IPS-NIHi7 (cell line): ENCODE results near the gene TNFSF15.

Source experiments
- DNase-seq: peaks from one replicate; pipeline ENCODE4 v3.0.0; 2012; ENCODE audit warnings: mixed read lengths; ENCODE audit errors: extremely low spot score

TNFSF15 gene

GRCh38 chr9:114789006-114789405, 16.8 kb downstream of the TNFSF15 start:
- no peak for DNase-seq

- DNase-seq = no peak
Measured at GRCh38 chr9:114787781-114788498, 17.9 kb downstream of the TNFSF15 start.

- no peak for DNase-seq
Measured at GRCh38 chr9:114787214-114787613, 18.6 kb downstream of the TNFSF15 start.

- DNase-seq = no peak
Measured at GRCh38 chr9:114785866-114786650, 19.8 kb downstream of the TNFSF15 start.

- no peak for DNase-seq
Measured at GRCh38 chr9:114784721-114785279, 21.0 kb downstream of the TNFSF15 start.

GRCh38 chr9:114782586-114782985, 23.3 kb downstream of the TNFSF15 start:
- no peak for DNase-seq

- DNase-seq = no peak
Measured at GRCh38 chr9:114779352-114779845, 26.4 kb downstream of the TNFSF15 start.

- no peak for DNase-seq
Measured at GRCh38 chr9:114777821-114778609, 27.8 kb downstream of the TNFSF15 start.

GRCh38 chr9:114776683-114777399, 29.0 kb downstream of the TNFSF15 start:
- no peak for DNase-seq

GRCh38 chr9:114775981-114776380, 29.9 kb downstream of the TNFSF15 start:
- DNase-seq = no peak

GRCh38 chr9:114775121-114775520, 30.7 kb downstream of the TNFSF15 start:
- no peak for DNase-seq

GRCh38 chr9:114774524-114774923, 31.3 kb downstream of the TNFSF15 start:
- DNase-seq = no peak

- no peak for DNase-seq
Measured at GRCh38 chr9:114771889-114772288, 34.0 kb downstream of the TNFSF15 start.

- DNase-seq = no peak
Measured at GRCh38 chr9:114770991-114771390, 34.8 kb downstream of the TNFSF15 start.

- DNase-seq = no peak
Measured at GRCh38 chr9:114769624-114770023, 36.2 kb downstream of the TNFSF15 start.

GRCh38 chr9:114763220-114763619, 42.6 kb downstream of the TNFSF15 start:
- DNase-seq = no peak

GRCh38 chr9:114761523-114761922, 44.3 kb downstream of the TNFSF15 start:
- peak; percentile 30 for DNase-seq

- DNase-seq = no peak
Measured at GRCh38 chr9:114759512-114760341, 46.1 kb downstream of the TNFSF15 start.

- DNase-seq = no peak
Measured at GRCh38 chr9:114757984-114758383, 47.9 kb downstream of the TNFSF15 start.

GRCh38 chr9:114757395-114757794, 48.4 kb downstream of the TNFSF15 start:
- DNase-seq = no peak
